A549 (cell line): Measurements from ENCODE around the gene CUX1. TPM values are rescaled to one million over a fixed set of nuclear protein-coding genes. Genes with fewer than 3 reads are reported as not detected.

Experiments
- ATAC-seq, 2 experiments: fragments of 200-7000 bp in 1 of 2; fragments of >200 bp in 1 of 2; cut with Nextera tagmentation in 1 of 2; cut with Tn5 transposase in 1 of 2; 3 replicates each; pipeline versions ENCODE4 v1.8.0 to v1.9.1; 2018 to 2020; ENCODE audit warnings: mild to moderate bottlenecking in 1 of 2, moderate library complexity in 1 of 2
- CTCF ChIA-PET: fragments of 300-600 bp; sonication (Branson Sonifier 250); formaldehyde crosslinking; extraction: SDS; loops from one replicate; lab custom pipeline; 2021; ENCODE audit warnings: antibody characterized with exemption, inconsistent platforms; lab: Yijun Ruan, JAX
- POLR2A ChIA-PET: fragments of 350-600 bp; formaldehyde crosslinking; extraction: SDS; loops from one replicate; lab custom pipeline; 2021; ENCODE audit warnings: antibody characterized with exemption, inconsistent platforms; lab: Yijun Ruan, JAX
- DNase-seq, 2 experiments: peaks; one replicate each; pipeline versions ENCODE4 v3.0.0 to v3.0.0-alpha.2; 2011 to 2016; ENCODE audit warnings: low read depth in 1 of 2, low spot score in 1 of 2
- FAIRE-seq: peaks from 2 replicates; lab custom pipeline; 2011; peaks lifted over from hg19 to GRCh38; lab: Jason Lieb, UNC
- H3K27ac ChIP-seq, 2 experiments: fragments of >200 bp; sonication (Bioruptor Twin); formaldehyde crosslinking; 3 replicates each; pipeline ENCODE4 v1.5.1; 2016 to 2017
- H3K4me1 ChIP-seq: fragments of >200 bp; sonication (Bioruptor Twin); formaldehyde crosslinking; 3 replicates; pipeline ENCODE4 v1.6.1; 2016
- H3K4me2 ChIP-seq: fragments of >200 bp; sonication (Bioruptor Twin); formaldehyde crosslinking; 3 replicates; pipeline ENCODE4 v1.6.1; 2016
- H3K4me3 ChIP-seq: fragments of >200 bp; sonication (Bioruptor Twin); formaldehyde crosslinking; 3 replicates; pipeline ENCODE4 v1.5.1; 2016
- H3K9me3 ChIP-seq: fragments of >200 bp; sonication (Bioruptor Twin); formaldehyde crosslinking; 3 replicates; pipeline ENCODE4 v1.6.1; 2016
- CBX8 ChIP-seq: fragments of 200-600 bp; sonication (generic); IDR thresholded peaks from 2 replicates; pipeline ENCODE4 v1.6.1; 2016
- CEBPB ChIP-seq, 2 experiments: fragments of >200 bp in 1 of 2; sonication (Bioruptor Twin) in 1 of 2; formaldehyde crosslinking in 1 of 2; IDR thresholded peaks; 2 replicates each; pipeline ENCODE4 v1.6.1; 2012 to 2016
- EHF ChIP-seq: fragments of 250-450 bp; sonication (Bioruptor Pico); IDR thresholded peaks from 2 replicates; pipeline ENCODE4 v1.5.0; 2020; ENCODE audit warnings: mild to moderate bottlenecking
- FOXS1 ChIP-seq: fragments of 250-450 bp; sonication (Bioruptor Pico); IDR thresholded peaks from 2 replicates; pipeline ENCODE4 v1.5.0; 2020; ENCODE audit warnings: mild to moderate bottlenecking, moderate library complexity
- HOXA7 ChIP-seq: fragments of 250-450 bp; sonication (Bioruptor Pico); IDR thresholded peaks from 2 replicates; pipeline ENCODE4 v1.5.0; 2020; ENCODE audit warnings: mild to moderate bottlenecking, moderate library complexity
- HOXB13 ChIP-seq: fragments of 250-450 bp; sonication (Bioruptor Pico); IDR thresholded peaks from 2 replicates; pipeline ENCODE4 v1.5.0; 2020; ENCODE audit warnings: low read depth, mild to moderate bottlenecking, moderate library complexity
- HOXB5 ChIP-seq: fragments of 250-450 bp; sonication (Bioruptor Pico); IDR thresholded peaks from 2 replicates; pipeline ENCODE4 v1.5.0; 2020; ENCODE audit warnings: mild to moderate bottlenecking, moderate library complexity
- JUNB ChIP-seq: fragments of >200 bp; sonication (Bioruptor Twin); formaldehyde crosslinking; IDR thresholded peaks from 2 replicates; pipeline ENCODE4 v1.6.1; 2016
- MAFK ChIP-seq: fragments of 450-650 bp; IDR thresholded peaks from 2 replicates; pipeline ENCODE4 v1.6.1; 2014; ENCODE audit not compliant: partially characterized antibody
- MAZ ChIP-seq: fragments of 150-350 bp; IDR thresholded peaks from 2 replicates; pipeline ENCODE4 v1.6.1; 2014; ENCODE audit warnings: antibody characterized with exemption, low read depth, low read length, borderline replicate concordance
- MYC ChIP-seq: IDR thresholded peaks from 2 replicates; pipeline ENCODE4 v1.6.1; 2012; ENCODE audit warnings: mild to moderate bottlenecking, inconsistent platforms, low read length, improper control_type of control experiment, borderline replicate concordance
- NFE2L2 ChIP-seq: fragments of 150-350 bp; conservative IDR thresholded peaks from 2 replicates; pipeline ENCODE4 v1.6.1; 2014; ENCODE audit warnings: low read length
- POLR2AphosphoS2 ChIP-seq: conservative IDR thresholded peaks from 2 replicates; pipeline ENCODE4 v1.6.1; 2012; ENCODE audit warnings: low read length, improper control_type of control experiment, inconsistent platforms
- SREBF2 ChIP-seq: fragments of 450-650 bp; IDR thresholded peaks from 2 replicates; pipeline ENCODE4 v1.6.1; 2014; ENCODE audit warnings: mild to moderate bottlenecking, moderate library complexity
- TP53 ChIP-seq: fragments of 250-450 bp; sonication (Bioruptor Pico); IDR thresholded peaks from 2 replicates; pipeline ENCODE4 v1.5.0; 2021; ENCODE audit warnings: mild to moderate bottlenecking, moderate library complexity
- WGBS: methylation state at CpG from one replicate; pipeline ENCODE4 v1.1.6; 2017; ENCODE audit errors: missing lambda C conversion rate; 5-methylcytosine and 5-hydroxymethylcytosine counted together
- polyA plus RNA-seq, 4 experiments: library from polyadenylated mRNA; depleted of rRNA in 3 of 4; stranded (reverse); fragments of >200 nt; fragmentation: RNase III in 1 of 4; extraction: RNeasy Plus Mini Kit Qiagen cat#74134 plus additional on column Dnase treatment in 1 of 4; gene quantifications; 2 replicates in 3 of 4; 3 replicates in 1 of 4; pipeline ENCODE4 v1.2.3, GENCODE V29; 2011 to 2017
- TF ChIP-seq, protein P1 (sequence below): fragments of 250-450 bp; sonication (Bioruptor Pico); IDR thresholded peaks from 2 replicates; pipeline ENCODE4 v1.5.0; 2021; ENCODE audit warnings: mild to moderate bottlenecking, moderate library complexity, borderline replicate concordance
- TF ChIP-seq, protein P2 (sequence below): fragments of >200 bp; sonication (Bioruptor Twin); formaldehyde crosslinking; IDR thresholded peaks from 2 replicates; pipeline ENCODE4 v1.6.1; 2016
- TF ChIP-seq, protein P3 (sequence below): IDR thresholded peaks from 2 replicates; pipeline ENCODE4 v1.6.1; 2012; ENCODE audit warnings: low read depth, borderline replicate concordance
- TF ChIP-seq, protein P4 (sequence below): fragments of 250-450 bp; sonication (Bioruptor Pico); IDR thresholded peaks from 2 replicates; pipeline ENCODE4 v1.5.0; 2020; ENCODE audit warnings: low read depth, mild to moderate bottlenecking, moderate library complexity
- TF ChIP-seq, protein P5 (sequence below): fragments of 150-350 bp; IDR thresholded peaks from 2 replicates; pipeline ENCODE4 v1.6.1; 2014; ENCODE audit warnings: low read depth, mild to moderate bottlenecking, low read length
- TF ChIP-seq, protein P6 (sequence below): IDR thresholded peaks from 2 replicates; pipeline ENCODE4 v1.6.1; 2012
- TF ChIP-seq, protein P7 (sequence below): fragments of >200 bp; sonication (Bioruptor Twin); formaldehyde crosslinking; IDR thresholded peaks from 3 replicates; pipeline ENCODE4 v1.5.1; 2016

The CUX1 gene
- polyA plus RNA-seq, 2 of the 4 experiments (the other 2 are of a cell fraction): 32.7 to 33.4 TPM

DNA sequence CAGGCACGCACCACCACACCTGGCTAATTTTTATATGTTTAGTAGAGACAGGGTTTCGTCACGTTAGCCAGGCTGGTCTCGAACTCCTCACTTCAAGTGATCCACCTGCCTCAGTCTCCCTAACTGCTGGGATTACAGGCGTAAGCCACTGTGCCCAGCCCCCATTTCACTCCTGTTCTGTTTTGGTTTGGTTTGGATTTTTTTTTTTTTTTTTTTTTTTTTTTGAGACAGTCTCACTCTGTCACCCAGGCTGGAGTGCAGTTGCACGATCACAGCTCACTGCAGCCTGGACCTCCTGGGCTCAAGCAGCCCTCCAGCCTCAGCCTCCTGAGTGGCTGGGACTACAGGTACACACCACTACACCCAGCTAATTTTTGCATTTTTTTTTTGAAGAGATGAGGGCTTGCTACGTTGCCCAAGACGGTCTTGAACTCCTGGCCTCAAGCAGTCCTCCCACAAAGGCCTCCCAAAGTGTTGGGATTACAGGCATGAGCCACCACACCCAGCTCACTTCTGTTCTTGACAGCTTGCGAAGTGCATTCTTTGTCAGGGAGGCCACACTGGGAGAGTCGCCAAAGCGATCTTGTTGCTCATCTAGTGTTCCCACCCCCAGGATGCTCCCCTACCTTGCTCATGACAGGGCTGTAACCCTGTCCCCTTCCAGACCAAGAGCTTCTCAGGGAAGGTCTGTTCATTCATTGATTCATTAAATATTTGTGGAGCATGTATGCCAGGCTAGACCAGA lies 229.1 kb downstream of the CUX1 start:
- WGBS: 84% methylated on average over 11 of the region's 11 CpGs
- CTCF ChIA-PET: interaction anchor here (0.6 to 0.9 kb wide), 4 partner anchors 13 to 395 kb away, joined by 3 to 4 read pairs (median 3); no protein-coding TSS in a partner anchor
- no peak for FAIRE-seq
- H3K27ac ChIP-seq: no peak overlapping the region
- no peak for DNase-seq
- TF ChIP-seq, protein P1, sequence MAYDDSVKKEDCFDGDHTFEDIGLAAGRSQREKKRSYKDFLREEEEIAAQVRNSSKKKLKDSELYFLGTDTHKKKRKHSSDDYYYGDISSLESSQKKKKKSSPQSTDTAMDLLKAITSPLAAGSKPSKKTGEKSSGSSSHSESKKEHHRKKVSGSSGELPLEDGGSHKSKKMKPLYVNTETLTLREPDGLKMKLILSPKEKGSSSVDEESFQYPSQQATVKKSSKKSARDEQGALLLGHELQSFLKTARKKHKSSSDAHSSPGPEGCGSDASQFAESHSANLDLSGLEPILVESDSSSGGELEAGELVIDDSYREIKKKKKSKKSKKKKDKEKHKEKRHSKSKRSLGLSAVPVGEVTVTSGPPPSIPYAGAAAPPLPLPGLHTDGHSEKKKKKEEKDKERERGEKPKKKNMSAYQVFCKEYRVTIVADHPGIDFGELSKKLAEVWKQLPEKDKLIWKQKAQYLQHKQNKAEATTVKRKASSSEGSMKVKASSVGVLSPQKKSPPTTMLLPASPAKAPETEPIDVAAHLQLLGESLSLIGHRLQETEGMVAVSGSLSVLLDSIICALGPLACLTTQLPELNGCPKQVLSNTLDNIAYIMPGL (CRISPR knock-in tag): no peak
- POLR2A ChIA-PET: no interaction called here
- no peak overlapping the region for H3K4me3 ChIP-seq
- H3K4me2 ChIP-seq: no peak overlapping the region
- ATAC-seq: no peak
- no peaks in the 10 kb centered on the region for H3K9me3 ChIP-seq
- peaks cover 16% of the 10 kb centered on the region for H3K4me1 ChIP-seq

DNA sequence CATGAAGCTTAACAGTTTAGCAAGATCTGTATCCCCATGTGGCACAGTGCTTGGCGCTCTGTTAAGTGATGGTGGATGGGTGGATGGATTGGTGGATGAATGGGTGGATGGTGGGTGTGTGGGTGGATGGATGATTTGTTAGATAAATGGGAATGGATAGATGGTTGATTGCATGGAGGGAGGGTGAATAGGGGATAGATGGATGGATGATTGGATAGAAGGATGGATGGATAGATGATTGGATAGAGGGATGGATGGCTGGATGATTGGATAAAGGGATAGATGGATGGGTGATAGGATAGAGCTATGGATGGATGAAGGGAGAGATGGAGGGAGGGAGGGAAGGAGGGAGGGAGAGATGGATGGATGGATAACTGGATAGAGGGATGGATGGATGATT lies 229.7 kb downstream of the CUX1 start:
- Histone ChIP-seq H3K9me3 (no peaks in the 10 kb centered on the region), H3K4me3 (no peak overlapping the region), H3K4me2 (no peak overlapping the region), H3K27ac (no peak overlapping the region), H3K4me1 (peaks cover 10% of the 10 kb centered on the region)
- ATAC-seq (no peak), FAIRE-seq (no peak), DNase-seq (no peak)
- WGBS: 100% methylated on average over 1 of the region's 1 CpG
- ChIA-PET CTCF (interaction anchor here (0.6 to 0.9 kb wide), 3 partner anchors 13 to 394 kb away, joined by 3 to 4 read pairs (median 3); no protein-coding TSS in a partner anchor), POLR2A (no interaction called here)
- no peak for TF ChIP-seq HOXB13 (CRISPR knock-in tag)
- no peak for TF ChIP-seq JUNB
- no peak for TF ChIP-seq HOXB5 (CRISPR knock-in tag)
- no peak for TF ChIP-seq CBX8
- TF ChIP-seq, protein P2, sequence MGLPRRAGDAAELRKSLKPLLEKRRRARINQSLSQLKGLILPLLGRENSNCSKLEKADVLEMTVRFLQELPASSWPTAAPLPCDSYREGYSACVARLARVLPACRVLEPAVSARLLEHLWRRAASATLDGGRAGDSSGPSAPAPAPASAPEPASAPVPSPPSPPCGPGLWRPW: no peak
- TF ChIP-seq, protein P3, sequence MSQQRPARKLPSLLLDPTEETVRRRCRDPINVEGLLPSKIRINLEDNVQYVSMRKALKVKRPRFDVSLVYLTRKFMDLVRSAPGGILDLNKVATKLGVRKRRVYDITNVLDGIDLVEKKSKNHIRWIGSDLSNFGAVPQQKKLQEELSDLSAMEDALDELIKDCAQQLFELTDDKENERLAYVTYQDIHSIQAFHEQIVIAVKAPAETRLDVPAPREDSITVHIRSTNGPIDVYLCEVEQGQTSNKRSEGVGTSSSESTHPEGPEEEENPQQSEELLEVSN: no peak
- no peak for TF ChIP-seq EHF
- TF ChIP-seq TP53 (CRISPR knock-in tag): no peak
- TF ChIP-seq HOXA7 (CRISPR knock-in tag): no peak
- TF ChIP-seq, protein P4, sequence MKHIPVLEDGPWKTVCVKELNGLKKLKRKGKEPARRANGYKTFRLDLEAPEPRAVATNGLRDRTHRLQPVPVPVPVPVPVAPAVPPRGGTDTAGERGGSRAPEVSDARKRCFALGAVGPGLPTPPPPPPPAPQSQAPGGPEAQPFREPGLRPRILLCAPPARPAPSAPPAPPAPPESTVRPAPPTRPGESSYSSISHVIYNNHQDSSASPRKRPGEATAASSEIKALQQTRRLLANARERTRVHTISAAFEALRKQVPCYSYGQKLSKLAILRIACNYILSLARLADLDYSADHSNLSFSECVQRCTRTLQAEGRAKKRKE (CRISPR knock-in tag): no peak
- TF ChIP-seq CEBPB (IDR thresholded peaks at IDR 0.05): no peak
- TF ChIP-seq POLR2AphosphoS2: no peak
- TF ChIP-seq, protein P5, sequence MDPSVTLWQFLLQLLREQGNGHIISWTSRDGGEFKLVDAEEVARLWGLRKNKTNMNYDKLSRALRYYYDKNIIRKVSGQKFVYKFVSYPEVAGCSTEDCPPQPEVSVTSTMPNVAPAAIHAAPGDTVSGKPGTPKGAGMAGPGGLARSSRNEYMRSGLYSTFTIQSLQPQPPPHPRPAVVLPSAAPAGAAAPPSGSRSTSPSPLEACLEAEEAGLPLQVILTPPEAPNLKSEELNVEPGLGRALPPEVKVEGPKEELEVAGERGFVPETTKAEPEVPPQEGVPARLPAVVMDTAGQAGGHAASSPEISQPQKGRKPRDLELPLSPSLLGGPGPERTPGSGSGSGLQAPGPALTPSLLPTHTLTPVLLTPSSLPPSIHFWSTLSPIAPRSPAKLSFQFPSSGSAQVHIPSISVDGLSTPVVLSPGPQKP: no peak
- TF ChIP-seq, protein P6, sequence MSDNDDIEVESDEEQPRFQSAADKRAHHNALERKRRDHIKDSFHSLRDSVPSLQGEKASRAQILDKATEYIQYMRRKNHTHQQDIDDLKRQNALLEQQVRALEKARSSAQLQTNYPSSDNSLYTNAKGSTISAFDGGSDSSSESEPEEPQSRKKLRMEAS: no peak
- TF ChIP-seq MAZ: no peak
- no peak for TF ChIP-seq FOXS1 (CRISPR knock-in tag)

DNA sequence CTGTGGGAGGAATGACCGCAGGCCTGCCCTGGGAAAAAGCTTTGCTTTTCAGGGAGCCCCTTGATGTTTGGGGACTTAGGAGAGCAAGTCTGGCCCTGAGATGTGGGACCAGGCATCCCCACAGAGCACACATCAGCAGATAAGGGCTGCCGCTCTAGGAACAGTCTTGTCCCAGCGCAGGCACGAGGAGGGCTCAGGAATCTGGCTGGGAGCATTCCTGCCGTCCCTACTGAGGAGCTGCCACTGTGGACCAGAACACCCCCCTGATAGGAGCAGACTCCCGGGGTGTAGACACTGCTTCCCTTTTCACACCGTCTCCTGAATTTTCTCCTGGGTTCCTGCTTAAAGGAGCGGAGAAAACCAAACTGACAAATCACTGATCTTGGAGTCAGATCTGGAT lies 232.3 kb downstream of the CUX1 start:
- WGBS: 93% methylated on average over 8 of the region's 8 CpGs
- POLR2A ChIA-PET: no interaction called here
- CTCF ChIA-PET: interaction anchor here (1.2 to 1.5 kb wide), 2 partner anchors 10 to 187 kb away, joined by 3 to 4 read pairs; no protein-coding TSS in a partner anchor
- H3K4me2 ChIP-seq: no peak overlapping the region
- no peak overlapping the region for H3K27ac ChIP-seq
- H3K4me3 ChIP-seq: no peak overlapping the region
- H3K4me1 ChIP-seq: peaks cover 3% of the 10 kb centered on the region; the same call in 1 of the 3 replicates
- no peak for DNase-seq
- no peak for ATAC-seq
- FAIRE-seq: no peak
- H3K9me3 ChIP-seq: peaks cover 4% of the 10 kb centered on the region; the same call in 1 of the 3 replicates
- TF ChIP-seq SREBF2: no peak
- no peak for TF ChIP-seq MYC
- TF ChIP-seq NFE2L2: no peak
- no peak for TF ChIP-seq CBX8
- TF ChIP-seq, protein P2: no peak
- TF ChIP-seq, protein P5: no peak
- no peak for TF ChIP-seq MAFK
- no peak for TF ChIP-seq HOXB5 (CRISPR knock-in tag)
- TF ChIP-seq, protein P7, sequence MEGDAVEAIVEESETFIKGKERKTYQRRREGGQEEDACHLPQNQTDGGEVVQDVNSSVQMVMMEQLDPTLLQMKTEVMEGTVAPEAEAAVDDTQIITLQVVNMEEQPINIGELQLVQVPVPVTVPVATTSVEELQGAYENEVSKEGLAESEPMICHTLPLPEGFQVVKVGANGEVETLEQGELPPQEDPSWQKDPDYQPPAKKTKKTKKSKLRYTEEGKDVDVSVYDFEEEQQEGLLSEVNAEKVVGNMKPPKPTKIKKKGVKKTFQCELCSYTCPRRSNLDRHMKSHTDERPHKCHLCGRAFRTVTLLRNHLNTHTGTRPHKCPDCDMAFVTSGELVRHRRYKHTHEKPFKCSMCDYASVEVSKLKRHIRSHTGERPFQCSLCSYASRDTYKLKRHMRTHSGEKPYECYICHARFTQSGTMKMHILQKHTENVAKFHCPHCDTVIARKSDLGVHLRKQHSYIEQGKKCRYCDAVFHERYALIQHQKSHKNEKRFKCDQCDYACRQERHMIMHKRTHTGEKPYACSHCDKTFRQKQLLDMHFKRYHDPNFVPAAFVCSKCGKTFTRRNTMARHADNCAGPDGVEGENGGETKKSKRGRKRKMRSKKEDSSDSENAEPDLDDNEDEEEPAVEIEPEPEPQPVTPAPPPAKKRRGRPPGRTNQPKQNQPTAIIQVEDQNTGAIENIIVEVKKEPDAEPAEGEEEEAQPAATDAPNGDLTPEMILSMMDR: no peak
